IMR-90 (cell line): Measurements from ENCODE around the gene SOX1. TPM values are rescaled to one million over a fixed set of nuclear protein-coding genes. Genes with fewer than 3 reads are reported as not detected.

Source experiments
- ATAC-seq: fragments of 200-7000 bp; cut with Tn5 transposase; 2 replicates; pipeline ENCODE4 v1.9.1; 2020; ENCODE audit warnings: low read depth, mild to moderate bottlenecking, moderate library complexity
- BruUV-seq: library from RNA; stranded (reverse); fragments of 400-500 nt; replicated peaks from 2 replicates; lab custom pipeline; 2021; lab: Mats Ljungman, UMichigan
- CTCF ChIA-PET: fragments of 300-600 bp; formaldehyde crosslinking; extraction: SDS; loops from one replicate; lab custom pipeline; 2021; ENCODE audit warnings: antibody characterized with exemption; lab: Yijun Ruan, JAX
- POLR2A ChIA-PET: fragments of 300-600 bp; sonication (Branson Sonifier 250); formaldehyde crosslinking; loops from one replicate; lab custom pipeline; 2022; ENCODE audit warnings: antibody characterized with exemption; ENCODE audit not compliant: unreplicated experiment; lab: Charles Lee
- DNase-seq: peaks from one replicate; pipeline ENCODE4 v3.0.0; 2013
- H2AFZ ChIP-seq: replicated peaks from 2 replicates; pipeline ENCODE3; 2013; ENCODE audit warnings: low read length, mild to moderate bottlenecking; ENCODE audit not compliant: poor library complexity
- H2AK5ac ChIP-seq: 2 replicates; pipeline ENCODE4 v1.6.1; 2013; ENCODE audit warnings: low read depth, low read length, inconsistent platforms
- H2AK9ac ChIP-seq: replicated peaks from 2 replicates; pipeline ENCODE3; 2013; ENCODE audit warnings: mild to moderate bottlenecking, low read depth, low read length, moderate library complexity; ENCODE audit not compliant: poor library complexity
- H2BK120ac ChIP-seq: 2 replicates; pipeline ENCODE4 v1.6.1; 2013; ENCODE audit warnings: low read depth, low read length, inconsistent platforms
- H2BK15ac ChIP-seq: 3 replicates; pipeline ENCODE4 v1.6.1; 2013; ENCODE audit warnings: low read depth, low read length, inconsistent platforms
- H2BK20ac ChIP-seq: 2 replicates; pipeline ENCODE4 v1.6.1; 2013; ENCODE audit warnings: low read depth, mild to moderate bottlenecking, inconsistent platforms, low read length, moderate library complexity
- H2BK5ac ChIP-seq: 2 replicates; pipeline ENCODE4 v1.6.1; 2013; ENCODE audit warnings: mild to moderate bottlenecking, low read depth, low read length, inconsistent platforms; ENCODE audit not compliant: poor library complexity, severe bottlenecking
- H3K14ac ChIP-seq: replicated peaks from 2 replicates; pipeline ENCODE4 v1.6.1; 2013; ENCODE audit warnings: low read depth, low read length, inconsistent platforms
- H3K18ac ChIP-seq: 2 replicates; pipeline ENCODE4 v1.6.1; 2013; ENCODE audit warnings: low read depth, low read length, control low read depth
- H3K23ac ChIP-seq: 2 replicates; pipeline ENCODE4 v1.6.1; 2013; ENCODE audit warnings: low read depth, low read length, inconsistent platforms
- H3K27ac ChIP-seq: 2 replicates; pipeline ENCODE4 v1.5.1; 2013; ENCODE audit warnings: mild to moderate bottlenecking, control low read depth, low read length; ENCODE audit not compliant: insufficient read depth
- H3K27me3 ChIP-seq: 2 replicates; pipeline ENCODE4 v1.6.1; 2013; ENCODE audit warnings: low read length; ENCODE audit not compliant: control insufficient read depth, insufficient read depth
- H3K36me3 ChIP-seq: 2 replicates; pipeline ENCODE4 v1.6.1; 2013; ENCODE audit warnings: low read length, mixed read lengths; ENCODE audit not compliant: control insufficient read depth, insufficient read depth
- H3K4ac ChIP-seq: 2 replicates; pipeline ENCODE4 v1.6.1; 2013; ENCODE audit warnings: low read depth, low read length, inconsistent platforms
- H3K4me1 ChIP-seq: 2 replicates; pipeline ENCODE4 v1.6.1; 2013; ENCODE audit warnings: low read length, mixed read lengths; ENCODE audit not compliant: control insufficient read depth, insufficient read depth
- H3K4me2 ChIP-seq: 2 replicates; pipeline ENCODE4 v1.6.1; 2013; ENCODE audit warnings: low read depth, mild to moderate bottlenecking, control low read depth, low read length, moderate library complexity
- H3K4me3 ChIP-seq: 2 replicates; pipeline ENCODE4 v1.5.1; 2013; ENCODE audit warnings: low read depth, mild to moderate bottlenecking, control low read depth, low read length, moderate library complexity; ENCODE audit not compliant: insufficient read depth
- H3K56ac ChIP-seq: 2 replicates; pipeline ENCODE4 v1.6.1; 2013; ENCODE audit warnings: low read length, inconsistent platforms; ENCODE audit not compliant: insufficient read depth; ENCODE audit errors: extremely low read depth
- H3K79me1 ChIP-seq, 2 experiments: 2 replicates each; pipeline ENCODE4 v1.6.1; 2013; ENCODE audit warnings: low read length in 2 of 2, inconsistent platforms in 1 of 2, low read depth in 1 of 2
- H3K9ac ChIP-seq: 2 replicates; pipeline ENCODE4 v1.6.1; 2013; ENCODE audit warnings: low read depth, low read length, control low read depth
- H3K9me1 ChIP-seq: 2 replicates; pipeline ENCODE4 v1.6.1; 2013; ENCODE audit warnings: low read length, inconsistent platforms; ENCODE audit not compliant: insufficient read depth
- H3K9me3 ChIP-seq: 2 replicates; pipeline ENCODE4 v1.6.1; 2013; ENCODE audit warnings: low read length; ENCODE audit not compliant: control insufficient read depth, insufficient read depth
- H4K20me1 ChIP-seq: 2 replicates; pipeline ENCODE4 v1.6.1; 2013; ENCODE audit warnings: low read length, inconsistent platforms; ENCODE audit not compliant: insufficient read depth
- H4K5ac ChIP-seq: 2 replicates; pipeline ENCODE4 v1.6.1; 2013; ENCODE audit warnings: mild to moderate bottlenecking, low read depth, low read length, control low read depth
- H4K8ac ChIP-seq, 2 experiments: 2 replicates each; pipeline ENCODE4 v1.6.1; 2013; ENCODE audit warnings: low read depth in 2 of 2, low read length in 2 of 2, control low read depth in 1 of 2, inconsistent platforms in 1 of 2
- H4K91ac ChIP-seq: 2 replicates; pipeline ENCODE4 v1.6.1; 2013; ENCODE audit warnings: low read depth, low read length, inconsistent platforms; ENCODE audit not compliant: insufficient read depth
- BHLHE40 ChIP-seq: fragments of 150-350 bp; IDR thresholded peaks from 2 replicates; pipeline ENCODE4 v1.6.1; 2016; ENCODE audit warnings: mild to moderate bottlenecking, low read depth, low read length
- CHD1 ChIP-seq: IDR thresholded peaks from 2 replicates; pipeline ENCODE4 v1.6.1; 2012; ENCODE audit warnings: low read depth, low read length, improper control_type of control experiment
- FOS ChIP-seq: fragments of 150-350 bp; IDR thresholded peaks from 2 replicates; pipeline ENCODE4 v1.6.1; 2016; ENCODE audit warnings: low read depth, low read length
- MAFK ChIP-seq: IDR thresholded peaks from 2 replicates; pipeline ENCODE4 v1.6.1; 2012; ENCODE audit warnings: low read depth, low read length, improper control_type of control experiment
- MAZ ChIP-seq: IDR thresholded peaks from 2 replicates; pipeline ENCODE4 v1.6.1; 2012; ENCODE audit warnings: low read depth, mild to moderate bottlenecking, low read length, improper control_type of control experiment, moderate library complexity, borderline replicate concordance
- MXI1 ChIP-seq: IDR thresholded peaks from 2 replicates; pipeline ENCODE4 v1.6.1; 2012; ENCODE audit warnings: low read depth, mild to moderate bottlenecking, low read length, moderate library complexity, borderline replicate concordance
- POLR2A ChIP-seq: IDR thresholded peaks from 2 replicates; pipeline ENCODE4 v1.6.1; 2012; ENCODE audit warnings: mild to moderate bottlenecking, low read depth, low read length
- RAD21 ChIP-seq: IDR thresholded peaks from 2 replicates; pipeline ENCODE4 v1.6.1; 2012; ENCODE audit warnings: low read length, improper control_type of control experiment
- RFX5 ChIP-seq: IDR thresholded peaks from 2 replicates; pipeline ENCODE4 v1.8.0; 2012; ENCODE audit warnings: low read depth, mild to moderate bottlenecking, low read length, moderate library complexity
- SMC3 ChIP-seq: fragments of 150-350 bp; IDR thresholded peaks from 2 replicates; pipeline ENCODE4 v1.6.1; 2016; ENCODE audit warnings: low read depth, mild to moderate bottlenecking, antibody characterized with exemption, low read length, moderate library complexity
- USF2 ChIP-seq: fragments of 150-350 bp; IDR thresholded peaks from 2 replicates; pipeline ENCODE4 v1.6.1; 2017; ENCODE audit warnings: mild to moderate bottlenecking, antibody characterized with exemption, low read length, low read depth
- WGBS, 2 experiments: methylation state at CpG; one replicate each; pipeline versions ENCODE4 v1.1.5 to v1.1.7; 2013; ENCODE audit warnings: missing lambda C conversion rate in 2 of 2; ENCODE audit not compliant: insufficient read length in 1 of 2; ENCODE audit errors: extremely low coverage in 2 of 2; 5-methylcytosine and 5-hydroxymethylcytosine counted together
- dilution Hi-C: fragments of 300-500 bp; cut with HindIII; formaldehyde crosslinking; loops from one replicate; pipeline ENCODE4 v1.14.3; 2018; ENCODE audit warnings: low sequenced_read_pairs; ENCODE audit not compliant: unreplicated experiment
- in situ Hi-C: fragments of 300-500 bp; cut with MboI; formaldehyde crosslinking; loops from 3 replicates; pipeline ENCODE4 v1.14.3; 2019; ENCODE audit warnings: low sequenced_read_pairs, inconsistent platforms, mixed read lengths
- intact Hi-C: fragments of 100-400 bp; cut with micrococcal nuclease; formaldehyde crosslinking; loops from 2 replicates; pipeline ENCODE4 v1.10.0; 2022
- polyA plus RNA-seq, 3 experiments: library from polyadenylated mRNA; depleted of rRNA; stranded (reverse); fragments of >200 nt; gene quantifications; 2 replicates each; pipeline ENCODE4 v1.2.3, GENCODE V29; 2012; ENCODE audit warnings: low replicate concordance in 1 of 3
- total RNA-seq: library from RNA; depleted of rRNA; stranded (reverse); fragments of >200 nt; gene quantifications from 2 replicates; pipeline ENCODE4 v1.2.3, GENCODE V29; 2012
- TF ChIP-seq, protein P1 (sequence below): fragments of 150-350 bp; IDR thresholded peaks from 2 replicates; pipeline ENCODE4 v1.6.1; 2016; ENCODE audit warnings: low read depth, mild to moderate bottlenecking, low read length, moderate library complexity, borderline replicate concordance

Gene SOX1
- total and polyA plus RNA-seq, 2 of the 4 experiments (the other 2 are of a cell fraction): not detected

DNA sequence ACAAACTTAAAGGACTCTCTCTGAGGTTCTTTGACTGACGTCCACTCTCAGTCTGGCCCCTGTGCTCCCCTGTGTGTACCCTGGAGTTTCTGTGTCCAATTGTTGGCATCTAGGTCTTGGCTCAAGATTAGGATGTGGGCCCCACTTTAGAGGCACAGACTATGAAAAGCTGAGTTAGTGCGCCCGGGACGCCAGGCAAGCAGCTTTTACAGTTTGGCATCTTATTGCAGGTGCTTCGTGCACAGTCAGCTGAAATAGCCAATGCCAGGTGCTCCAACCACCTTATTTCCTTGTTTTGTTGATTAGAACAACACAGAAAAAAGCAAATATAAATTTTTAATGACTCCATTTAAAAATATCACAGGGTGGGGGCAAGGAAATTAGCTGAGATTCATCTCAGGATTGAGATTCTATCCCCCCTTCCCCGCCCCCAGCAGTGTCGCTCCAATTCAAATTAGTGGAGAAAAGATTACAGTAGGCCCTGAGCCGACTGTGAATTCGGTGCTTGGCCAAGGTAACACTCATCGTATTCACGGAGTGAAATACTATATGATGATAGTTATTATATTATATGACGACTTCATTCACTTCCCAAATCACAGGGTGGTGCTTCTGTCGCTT, 4.3 kb downstream of the SOX1 start:
- Histone ChIP-seq H2BK120ac (no peak overlapping the region), H2BK20ac (no peak overlapping the region), H2AK5ac (no peak overlapping the region), H3K4me1 (no peaks in the 10 kb centered on the region), H3K4me3 (no peak overlapping the region), H3K27ac (no peak overlapping the region), H3K9me1 (no peaks in the 10 kb centered on the region), H2AK9ac (no peak overlapping the region), H2AFZ (no peak overlapping the region), H3K4me2 (no peak overlapping the region), H4K5ac (no peak overlapping the region), H3K27me3 (peaks cover 64% of the 10 kb centered on the region), H2BK15ac (no peak overlapping the region), H3K9me3 (peaks cover 6% of the 10 kb centered on the region; the same call in 1 of the 2 replicates), H3K79me1 (no peaks in the 10 kb centered on the region), H3K56ac (no peak overlapping the region), H4K8ac (no peak overlapping the region), H4K91ac (no peak overlapping the region), H2BK5ac (no peak overlapping the region), H4K20me1 (no peaks in the 10 kb centered on the region), H3K36me3 (no peaks in the 10 kb centered on the region), H3K9ac (no peak overlapping the region), H3K14ac (no peak overlapping the region), H3K18ac (no peak overlapping the region), H3K4ac (no peak overlapping the region), H3K23ac (no peak overlapping the region)
- DNase-seq (no peak), ATAC-seq (no peak)
- TF ChIP-seq POLR2A (no peak), MAZ (no peak), MAFK (no peak), FOS (no peak), BHLHE40 (no peak), SMC3 (no peak), RAD21 (no peak), CHD1 (no peak), MXI1 (no peak), RFX5 (no peak), USF2 (no peak)
- TF ChIP-seq, protein P1, sequence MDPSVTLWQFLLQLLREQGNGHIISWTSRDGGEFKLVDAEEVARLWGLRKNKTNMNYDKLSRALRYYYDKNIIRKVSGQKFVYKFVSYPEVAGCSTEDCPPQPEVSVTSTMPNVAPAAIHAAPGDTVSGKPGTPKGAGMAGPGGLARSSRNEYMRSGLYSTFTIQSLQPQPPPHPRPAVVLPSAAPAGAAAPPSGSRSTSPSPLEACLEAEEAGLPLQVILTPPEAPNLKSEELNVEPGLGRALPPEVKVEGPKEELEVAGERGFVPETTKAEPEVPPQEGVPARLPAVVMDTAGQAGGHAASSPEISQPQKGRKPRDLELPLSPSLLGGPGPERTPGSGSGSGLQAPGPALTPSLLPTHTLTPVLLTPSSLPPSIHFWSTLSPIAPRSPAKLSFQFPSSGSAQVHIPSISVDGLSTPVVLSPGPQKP: no peak
- dilution Hi-C loops: no loop called here
- in situ Hi-C loops: no loop called here
- intact Hi-C loops: no loop called here
- CTCF ChIA-PET: interaction anchor here (0.6 kb wide), 1 partner anchor 339 kb away, joined by 4 read pairs; no protein-coding TSS in a partner anchor
- WGBS, 2 experiments: no CpG with 5 or more reads among the region's 13 CpGs
- no TSS peak for BruUV-seq
- POLR2A ChIA-PET: no interaction called here
